Measurements from ENCODE around the gene ZNF112.

ZNF112 gene

GRCh38 chr19:44303320-44303719 is 53.2 kb downstream of the ZNF112 start:
- H3K36me3 ChIP-seq (ENCODE audit: insufficient read depth, low read length): peaks cover 9% of the 10 kb centered on the region; the same call in 1 of the 2 replicates
- H3K27me3 ChIP-seq (ENCODE audit: insufficient read depth, low read length, poor library complexity, severe bottlenecking): no peaks in the 10 kb centered on the region
- TF ChIP-seq EZH2phosphoT487 (IDR thresholded peaks at IDR 0.05; ENCODE audit: borderline replicate concordance): no peak
- TF ChIP-seq, protein P1, sequence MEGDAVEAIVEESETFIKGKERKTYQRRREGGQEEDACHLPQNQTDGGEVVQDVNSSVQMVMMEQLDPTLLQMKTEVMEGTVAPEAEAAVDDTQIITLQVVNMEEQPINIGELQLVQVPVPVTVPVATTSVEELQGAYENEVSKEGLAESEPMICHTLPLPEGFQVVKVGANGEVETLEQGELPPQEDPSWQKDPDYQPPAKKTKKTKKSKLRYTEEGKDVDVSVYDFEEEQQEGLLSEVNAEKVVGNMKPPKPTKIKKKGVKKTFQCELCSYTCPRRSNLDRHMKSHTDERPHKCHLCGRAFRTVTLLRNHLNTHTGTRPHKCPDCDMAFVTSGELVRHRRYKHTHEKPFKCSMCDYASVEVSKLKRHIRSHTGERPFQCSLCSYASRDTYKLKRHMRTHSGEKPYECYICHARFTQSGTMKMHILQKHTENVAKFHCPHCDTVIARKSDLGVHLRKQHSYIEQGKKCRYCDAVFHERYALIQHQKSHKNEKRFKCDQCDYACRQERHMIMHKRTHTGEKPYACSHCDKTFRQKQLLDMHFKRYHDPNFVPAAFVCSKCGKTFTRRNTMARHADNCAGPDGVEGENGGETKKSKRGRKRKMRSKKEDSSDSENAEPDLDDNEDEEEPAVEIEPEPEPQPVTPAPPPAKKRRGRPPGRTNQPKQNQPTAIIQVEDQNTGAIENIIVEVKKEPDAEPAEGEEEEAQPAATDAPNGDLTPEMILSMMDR (conservative IDR thresholded peaks at IDR 0.05; ENCODE audit: low read length): no peak
- no peaks in the 10 kb centered on the region for H3K9me3 ChIP-seq (ENCODE audit: insufficient read depth, low read depth, low read length)
- peak overlapping the region; percentile 94 for H3K4me2 ChIP-seq (ENCODE audit: low read depth, low read length, poor library complexity, severe bottlenecking)
- peak overlapping the region; percentile 91 for H3K4me3 ChIP-seq (ENCODE audit: low read length, poor library complexity, severe bottlenecking)
- no peak overlapping the region for H2AFZ ChIP-seq (ENCODE audit: low read length)
- peaks cover 14% of the 10 kb centered on the region for H3K79me2 ChIP-seq (ENCODE audit: insufficient read depth, low read length)
- H3K9ac ChIP-seq (ENCODE audit: low read depth, low read length, poor library complexity, severe bottlenecking): peak overlapping the region; percentile 75
- no peaks in the 10 kb centered on the region for H4K20me1 ChIP-seq (ENCODE audit: insufficient read depth, low read length, poor library complexity, severe bottlenecking)
- H3K9me2 ChIP-seq (replicated peaks; ENCODE audit: low read depth, low read length): no peaks in the 10 kb centered on the region
- peaks cover 14% of the 10 kb centered on the region for H3K4me1 ChIP-seq (ENCODE audit: insufficient read depth, low read length, poor library complexity, severe bottlenecking)
- no peaks in the 10 kb centered on the region for H3F3A ChIP-seq (ENCODE audit: low read depth)

DNA sequence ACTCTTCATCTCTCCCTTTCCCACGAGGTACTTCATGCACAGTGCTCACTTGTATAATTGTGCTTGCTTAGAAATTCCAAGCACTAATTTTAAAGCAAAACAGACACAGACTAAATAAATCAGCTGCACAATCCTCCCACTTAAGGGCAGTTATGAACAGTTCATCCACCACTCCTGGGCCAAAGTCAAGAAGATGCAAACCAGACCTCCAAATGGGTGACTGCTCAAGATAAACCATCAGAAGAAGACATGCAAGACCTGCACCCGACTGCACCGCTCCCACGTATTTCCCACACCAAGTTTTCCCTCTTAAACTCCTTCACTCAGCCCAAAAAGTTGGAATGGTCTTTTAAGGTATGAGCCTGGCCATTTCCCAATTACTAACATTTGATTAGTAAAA is 71.5 kb downstream of the ZNF112 start:
- Histone ChIP-seq H3K9me2 (replicated peaks; ENCODE audit: low read depth, low read length) (no peaks in the 10 kb centered on the region), H3K4me2 (ENCODE audit: low read depth, low read length, poor library complexity, severe bottlenecking) (no peak overlapping the region), H3K79me2 (ENCODE audit: insufficient read depth, low read length) (no peaks in the 10 kb centered on the region), H3K4me1 (ENCODE audit: insufficient read depth, low read length, poor library complexity, severe bottlenecking) (no peaks in the 10 kb centered on the region), H3K27me3 (ENCODE audit: insufficient read depth, low read length, poor library complexity, severe bottlenecking) (no peaks in the 10 kb centered on the region), H3K4me3 (ENCODE audit: low read length, poor library complexity, severe bottlenecking) (no peak overlapping the region), H3K9ac (ENCODE audit: low read depth, low read length, poor library complexity, severe bottlenecking) (no peak overlapping the region), H4K20me1 (ENCODE audit: insufficient read depth, low read length, poor library complexity, severe bottlenecking) (no peaks in the 10 kb centered on the region), H2AFZ (ENCODE audit: low read length) (no peak overlapping the region), H3K36me3 (ENCODE audit: insufficient read depth, low read length) (peaks cover 34% of the 10 kb centered on the region; the same call in 1 of the 2 replicates), H3F3A (ENCODE audit: low read depth) (no peaks in the 10 kb centered on the region), H3K9me3 (ENCODE audit: insufficient read depth, low read depth, low read length) (no peaks in the 10 kb centered on the region)
- TF ChIP-seq EZH2phosphoT487 (IDR thresholded peaks at IDR 0.05; ENCODE audit: borderline replicate concordance): no peak
- TF ChIP-seq, protein P1 (conservative IDR thresholded peaks at IDR 0.05; ENCODE audit: low read length): no peak

- no peak for TF ChIP-seq EZH2phosphoT487 (IDR thresholded peaks at IDR 0.05; ENCODE audit: borderline replicate concordance)
- TF ChIP-seq, protein P1 (conservative IDR thresholded peaks at IDR 0.05; ENCODE audit: low read length): no peak
- H3K9me3 ChIP-seq (ENCODE audit: insufficient read depth, low read depth, low read length): no peaks in the 10 kb centered on the region
- H3K4me3 ChIP-seq (ENCODE audit: low read length, poor library complexity, severe bottlenecking): no peak overlapping the region
- no peaks in the 10 kb centered on the region for H3K79me2 ChIP-seq (ENCODE audit: insufficient read depth, low read length)
- no peaks in the 10 kb centered on the region for H4K20me1 ChIP-seq (ENCODE audit: insufficient read depth, low read length, poor library complexity, severe bottlenecking)
- H3K4me2 ChIP-seq (ENCODE audit: low read depth, low read length, poor library complexity, severe bottlenecking): no peak overlapping the region
- H3K9ac ChIP-seq (ENCODE audit: low read depth, low read length, poor library complexity, severe bottlenecking): no peak overlapping the region
- H3K27me3 ChIP-seq (ENCODE audit: insufficient read depth, low read length, poor library complexity, severe bottlenecking): no peaks in the 10 kb centered on the region
- H3K36me3 ChIP-seq (ENCODE audit: insufficient read depth, low read length): peaks cover 13% of the 10 kb centered on the region; the same call in 1 of the 2 replicates
- H3F3A ChIP-seq (ENCODE audit: low read depth): no peaks in the 10 kb centered on the region
- no peaks in the 10 kb centered on the region for H3K4me1 ChIP-seq (ENCODE audit: insufficient read depth, low read length, poor library complexity, severe bottlenecking)
- H2AFZ ChIP-seq (ENCODE audit: low read length): no peak overlapping the region
- H3K9me2 ChIP-seq (replicated peaks; ENCODE audit: low read depth, low read length): no peaks in the 10 kb centered on the region
Measured at GRCh38 chr19:44282846-44283245, 73.6 kb downstream of the ZNF112 start.

Measured in Loucy (cell line).